Osteocyte (in vitro differentiated cells): ENCODE measurements around the gene STAT4. TPM values are rescaled to one million over a fixed set of nuclear protein-coding genes. Genes with fewer than 3 reads are reported as not detected.

ENCODE experiments used
- DNase-seq: peaks from one replicate; pipeline ENCODE4 v3.0.0; 2021; ENCODE audit warnings: mixed read lengths; ENCODE audit not compliant: unreplicated experiment; ENCODE audit errors: extremely low spot score
- H3K27ac Mint-ChIP-seq: one replicate; pipeline ENCODE4 v1.8.0; 2021; ENCODE audit warnings: mild to moderate bottlenecking, mixed read lengths; ENCODE audit not compliant: unreplicated experiment
- H3K27me3 Mint-ChIP-seq: one replicate; pipeline ENCODE4 v1.8.0; 2021; ENCODE audit warnings: mixed read lengths; ENCODE audit not compliant: unreplicated experiment
- H3K36me3 Mint-ChIP-seq: one replicate; pipeline ENCODE4 v1.8.0; 2021; ENCODE audit warnings: mixed read lengths; ENCODE audit not compliant: unreplicated experiment
- H3K4me1 Mint-ChIP-seq: one replicate; pipeline ENCODE4 v1.8.0; 2021; ENCODE audit warnings: mixed read lengths; ENCODE audit not compliant: unreplicated experiment
- H3K4me3 Mint-ChIP-seq: one replicate; pipeline ENCODE4 v1.8.0; 2021; ENCODE audit warnings: mild to moderate bottlenecking, moderate library complexity, mixed read lengths; ENCODE audit not compliant: unreplicated experiment
- H3K9me3 Mint-ChIP-seq: one replicate; pipeline ENCODE4 v1.8.0; 2021; ENCODE audit warnings: mixed read lengths; ENCODE audit not compliant: unreplicated experiment
- total RNA-seq: library from RNA; stranded (reverse); gene quantifications from 2 replicates; pipeline ENCODE4 v1.2.1, GENCODE V29; 2021
- TF ChIP-seq, protein P1 (sequence below): fragments of 200-600 bp; sonication (generic); IDR thresholded peaks from 2 replicates; pipeline ENCODE4 v1.5.0; 2021; ENCODE audit warnings: antibody characterized with exemption, mild to moderate bottlenecking, moderate library complexity

The STAT4 gene
- total RNA-seq, 1 donor from 2014 or later = 1.3 TPM

GRCh38 chr2:191195021-191195420, 44.2 kb upstream of the STAT4 start:
- TF ChIP-seq, protein P1, sequence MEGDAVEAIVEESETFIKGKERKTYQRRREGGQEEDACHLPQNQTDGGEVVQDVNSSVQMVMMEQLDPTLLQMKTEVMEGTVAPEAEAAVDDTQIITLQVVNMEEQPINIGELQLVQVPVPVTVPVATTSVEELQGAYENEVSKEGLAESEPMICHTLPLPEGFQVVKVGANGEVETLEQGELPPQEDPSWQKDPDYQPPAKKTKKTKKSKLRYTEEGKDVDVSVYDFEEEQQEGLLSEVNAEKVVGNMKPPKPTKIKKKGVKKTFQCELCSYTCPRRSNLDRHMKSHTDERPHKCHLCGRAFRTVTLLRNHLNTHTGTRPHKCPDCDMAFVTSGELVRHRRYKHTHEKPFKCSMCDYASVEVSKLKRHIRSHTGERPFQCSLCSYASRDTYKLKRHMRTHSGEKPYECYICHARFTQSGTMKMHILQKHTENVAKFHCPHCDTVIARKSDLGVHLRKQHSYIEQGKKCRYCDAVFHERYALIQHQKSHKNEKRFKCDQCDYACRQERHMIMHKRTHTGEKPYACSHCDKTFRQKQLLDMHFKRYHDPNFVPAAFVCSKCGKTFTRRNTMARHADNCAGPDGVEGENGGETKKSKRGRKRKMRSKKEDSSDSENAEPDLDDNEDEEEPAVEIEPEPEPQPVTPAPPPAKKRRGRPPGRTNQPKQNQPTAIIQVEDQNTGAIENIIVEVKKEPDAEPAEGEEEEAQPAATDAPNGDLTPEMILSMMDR = no peak
- DNase-seq = no peak
- no peak overlapping the region for H3K27ac Mint-ChIP-seq

GRCh38 chr2:191190861-191191552, 40.2 kb upstream of the STAT4 start:
- Mint-ChIP-seq H3K4me1 (peaks cover 30% of the 10 kb centered on the region), H3K27ac (no peak overlapping the region), H3K27me3 (no peaks in the 10 kb centered on the region), H3K36me3 (no peaks in the 10 kb centered on the region), H3K4me3 (no peak overlapping the region), H3K9me3 (no peaks in the 10 kb centered on the region)
- DNase-seq = no peak
- TF ChIP-seq, protein P1 = no peak

More at GRCh38 chr2:191195021-191195420, 44.2 kb upstream of the STAT4 start:
- H3K27me3 Mint-ChIP-seq = no peaks in the 10 kb centered on the region
- H3K9me3 Mint-ChIP-seq = no peaks in the 10 kb centered on the region
- H3K36me3 Mint-ChIP-seq = peaks cover 2% of the 10 kb centered on the region
- no peak overlapping the region for H3K4me3 Mint-ChIP-seq
- H3K4me1 Mint-ChIP-seq = peaks cover 20% of the 10 kb centered on the region

DNA sequence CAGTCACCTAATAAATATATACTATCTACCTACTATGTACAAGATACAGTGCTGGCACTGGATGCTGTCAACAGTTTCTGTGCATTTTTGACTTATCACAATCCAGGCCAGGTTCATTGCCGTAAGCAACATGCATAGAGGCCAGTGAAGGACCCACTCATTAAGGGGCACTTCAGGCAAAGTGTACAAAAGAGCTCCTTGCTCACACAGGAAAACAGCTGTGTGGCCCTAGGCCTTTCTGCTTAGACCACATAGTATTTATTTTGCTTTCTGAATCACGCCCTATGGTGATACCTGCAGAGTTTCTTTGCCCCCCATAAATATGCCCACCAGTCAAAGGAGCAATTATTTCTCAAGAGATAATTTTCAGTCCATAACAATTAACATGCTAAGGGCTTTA, 39.6 kb upstream of the STAT4 start:
- no peak for DNase-seq
- no peaks in the 10 kb centered on the region for H3K36me3 Mint-ChIP-seq
- TF ChIP-seq, protein P1 = no peak
- no peak overlapping the region for H3K4me3 Mint-ChIP-seq
- H3K27ac Mint-ChIP-seq = no peak overlapping the region
- H3K4me1 Mint-ChIP-seq = peaks cover 30% of the 10 kb centered on the region
- H3K27me3 Mint-ChIP-seq = no peaks in the 10 kb centered on the region
- no peaks in the 10 kb centered on the region for H3K9me3 Mint-ChIP-seq

- H3K36me3 Mint-ChIP-seq = no peaks in the 10 kb centered on the region
- H3K4me3 Mint-ChIP-seq = no peak overlapping the region
- peaks cover 29% of the 10 kb centered on the region for H3K4me1 Mint-ChIP-seq
- no peaks in the 10 kb centered on the region for H3K9me3 Mint-ChIP-seq
- TF ChIP-seq, protein P1 = no peak
- H3K27ac Mint-ChIP-seq = no peak overlapping the region
- no peaks in the 10 kb centered on the region for H3K27me3 Mint-ChIP-seq
- no peak for DNase-seq
Observed at GRCh38 chr2:191189112-191189635, 38.4 kb upstream of the STAT4 start.

DNA sequence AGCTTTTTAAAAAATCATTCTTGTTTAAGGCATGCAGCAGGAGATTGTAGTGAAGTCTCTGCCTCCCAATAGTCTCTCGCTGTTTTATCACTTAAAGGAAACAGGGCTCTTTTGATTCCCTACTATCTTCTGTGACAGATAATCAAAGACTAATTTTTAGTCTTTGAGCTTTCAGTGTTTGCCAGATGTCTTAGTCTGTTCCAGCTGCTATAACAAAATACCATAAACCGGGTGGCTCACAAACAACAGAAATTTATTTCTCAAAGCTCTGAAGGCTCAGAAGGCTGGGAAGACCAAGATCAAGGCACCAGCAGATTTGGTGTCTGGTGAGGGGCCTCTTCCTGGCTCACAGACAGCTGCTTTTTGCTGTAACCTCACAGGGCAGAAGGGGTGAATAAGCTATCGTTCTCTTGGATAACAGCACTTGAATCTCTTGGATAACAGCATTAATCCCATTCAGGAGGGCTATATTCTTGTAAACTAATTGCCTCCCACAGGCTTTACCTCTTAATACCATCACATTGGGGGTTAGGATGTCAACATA, 37.8 kb upstream of the STAT4 start:
- H3K9me3 Mint-ChIP-seq = no peaks in the 10 kb centered on the region
- H3K27ac Mint-ChIP-seq = no peak overlapping the region
- no peaks in the 10 kb centered on the region for H3K27me3 Mint-ChIP-seq
- no peak for DNase-seq
- no peaks in the 10 kb centered on the region for H3K36me3 Mint-ChIP-seq
- TF ChIP-seq, protein P1 = no peak
- peaks cover 29% of the 10 kb centered on the region for H3K4me1 Mint-ChIP-seq
- no peak overlapping the region for H3K4me3 Mint-ChIP-seq
